Neutrophil (primary cell): Measurements from ENCODE around the gene PKM.

Experiments
- H3K27ac ChIP-seq: fragments of 200-600 bp; sonication (generic); 2 replicates; pipeline ENCODE4 v1.5.1; 2016; ENCODE audit warnings: mild to moderate bottlenecking, moderate library complexity
- H3K27me3 ChIP-seq: fragments of 200-600 bp; sonication (generic); 2 replicates; pipeline ENCODE4 v1.6.0; 2016; ENCODE audit warnings: mild to moderate bottlenecking
- H3K36me3 ChIP-seq: fragments of 200-600 bp; sonication (generic); 2 replicates; pipeline ENCODE4 v1.5.1; 2017
- H3K4me1 ChIP-seq, 2 experiments: fragments of 200-600 bp in 1 of 2; sonication (generic) in 1 of 2; 1 replicate in 1 of 2; 2 replicates in 1 of 2; pipeline versions ENCODE4 v1.5.1 to v1.6.1; 2013 to 2016; ENCODE audit warnings: low read depth in 1 of 2, low read length in 1 of 2, mild to moderate bottlenecking in 1 of 2, moderate library complexity in 1 of 2; ENCODE audit not compliant: control insufficient read depth in 1 of 2, insufficient read depth in 1 of 2
- H3K4me3 ChIP-seq, 2 experiments: fragments of 200-600 bp in 1 of 2; sonication (generic) in 1 of 2; 1 replicate in 1 of 2; 2 replicates in 1 of 2; pipeline ENCODE4 v1.5.1; 2013 to 2016; ENCODE audit warnings: low read depth in 1 of 2, low read length in 1 of 2, mild to moderate bottlenecking in 1 of 2, moderate library complexity in 1 of 2
- H3K9me3 ChIP-seq: fragments of 200-600 bp; sonication (generic); 2 replicates; pipeline ENCODE4 v1.5.1; 2016
- TF ChIP-seq, protein P1 (sequence below): fragments of 200-600 bp; sonication (generic); IDR thresholded peaks from 2 replicates; pipeline ENCODE4 v1.5.1; 2016; ENCODE audit warnings: antibody characterized with exemption

Gene PKM

DNA sequence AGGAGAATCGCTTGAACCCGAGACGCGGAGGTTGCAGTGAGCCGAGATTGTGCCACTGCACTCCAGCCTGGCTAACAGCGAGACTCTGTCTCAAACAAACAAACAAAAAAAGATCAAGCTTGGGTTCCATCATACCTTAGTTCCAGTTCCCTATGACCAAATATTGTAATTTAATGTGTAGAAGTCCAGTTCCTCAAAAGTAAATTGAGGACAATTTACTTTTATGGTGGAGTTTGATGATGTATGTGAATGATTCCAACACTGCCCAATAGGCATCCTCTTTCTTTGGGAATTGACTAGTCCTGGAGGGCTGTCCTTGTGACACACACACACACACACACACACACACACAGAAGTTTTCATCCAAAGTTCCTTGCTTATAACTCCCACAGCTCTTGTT lies 2.8 kb upstream of the PKM start:
- TF ChIP-seq, protein P1, sequence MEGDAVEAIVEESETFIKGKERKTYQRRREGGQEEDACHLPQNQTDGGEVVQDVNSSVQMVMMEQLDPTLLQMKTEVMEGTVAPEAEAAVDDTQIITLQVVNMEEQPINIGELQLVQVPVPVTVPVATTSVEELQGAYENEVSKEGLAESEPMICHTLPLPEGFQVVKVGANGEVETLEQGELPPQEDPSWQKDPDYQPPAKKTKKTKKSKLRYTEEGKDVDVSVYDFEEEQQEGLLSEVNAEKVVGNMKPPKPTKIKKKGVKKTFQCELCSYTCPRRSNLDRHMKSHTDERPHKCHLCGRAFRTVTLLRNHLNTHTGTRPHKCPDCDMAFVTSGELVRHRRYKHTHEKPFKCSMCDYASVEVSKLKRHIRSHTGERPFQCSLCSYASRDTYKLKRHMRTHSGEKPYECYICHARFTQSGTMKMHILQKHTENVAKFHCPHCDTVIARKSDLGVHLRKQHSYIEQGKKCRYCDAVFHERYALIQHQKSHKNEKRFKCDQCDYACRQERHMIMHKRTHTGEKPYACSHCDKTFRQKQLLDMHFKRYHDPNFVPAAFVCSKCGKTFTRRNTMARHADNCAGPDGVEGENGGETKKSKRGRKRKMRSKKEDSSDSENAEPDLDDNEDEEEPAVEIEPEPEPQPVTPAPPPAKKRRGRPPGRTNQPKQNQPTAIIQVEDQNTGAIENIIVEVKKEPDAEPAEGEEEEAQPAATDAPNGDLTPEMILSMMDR: no peak
- no peaks in the 10 kb centered on the region for H3K36me3 ChIP-seq
- peaks cover 46 to 51% of the 10 kb centered on the region in 2 experiments for H3K4me1 ChIP-seq
- H3K27ac ChIP-seq: no peak overlapping the region
- H3K9me3 ChIP-seq: no peaks in the 10 kb centered on the region
- H3K27me3 ChIP-seq: no peaks in the 10 kb centered on the region
- H3K4me3 ChIP-seq: no peak overlapping the region

DNA sequence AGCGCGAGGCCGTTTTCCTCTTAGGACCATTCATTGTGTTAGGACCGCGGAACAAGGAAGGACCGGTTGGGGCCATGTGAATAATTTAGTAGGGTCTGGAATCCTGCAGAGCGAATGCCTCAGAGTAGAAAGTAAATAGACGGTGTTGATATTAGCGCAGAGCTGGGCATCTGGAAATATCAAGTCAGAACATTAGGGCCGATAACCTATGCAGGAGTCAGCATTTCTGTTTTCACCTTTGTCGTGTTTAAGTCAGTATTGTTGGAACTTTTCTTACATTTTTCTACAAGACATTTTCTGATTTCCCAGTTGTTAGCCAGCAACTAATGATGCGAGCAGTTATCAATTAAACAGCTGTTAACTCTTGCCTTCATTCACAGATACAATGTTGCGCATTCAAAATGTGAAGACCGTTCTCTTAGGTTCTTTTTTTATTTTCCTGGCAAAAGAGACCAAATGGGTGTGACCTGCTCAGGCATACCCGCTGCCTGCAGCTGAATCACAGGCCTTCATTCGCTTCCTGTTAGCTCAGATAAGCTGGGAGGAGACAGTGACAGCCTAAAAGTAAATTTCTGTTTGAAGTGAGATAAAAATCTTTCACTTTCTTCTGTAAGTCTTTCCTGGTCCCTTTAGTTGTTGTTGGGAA lies 966 bp upstream of the PKM start:
- Histone ChIP-seq H3K4me3 (peak overlapping the region; percentile 86 to 96), H3K9me3 (no peaks in the 10 kb centered on the region), H3K36me3 (no peaks in the 10 kb centered on the region), H3K27me3 (no peaks in the 10 kb centered on the region), H3K27ac (peak overlapping the region; percentile 96), H3K4me1 (peaks cover 51 to 56% of the 10 kb centered on the region in 2 experiments)
- TF ChIP-seq, protein P1: no peak

DNA sequence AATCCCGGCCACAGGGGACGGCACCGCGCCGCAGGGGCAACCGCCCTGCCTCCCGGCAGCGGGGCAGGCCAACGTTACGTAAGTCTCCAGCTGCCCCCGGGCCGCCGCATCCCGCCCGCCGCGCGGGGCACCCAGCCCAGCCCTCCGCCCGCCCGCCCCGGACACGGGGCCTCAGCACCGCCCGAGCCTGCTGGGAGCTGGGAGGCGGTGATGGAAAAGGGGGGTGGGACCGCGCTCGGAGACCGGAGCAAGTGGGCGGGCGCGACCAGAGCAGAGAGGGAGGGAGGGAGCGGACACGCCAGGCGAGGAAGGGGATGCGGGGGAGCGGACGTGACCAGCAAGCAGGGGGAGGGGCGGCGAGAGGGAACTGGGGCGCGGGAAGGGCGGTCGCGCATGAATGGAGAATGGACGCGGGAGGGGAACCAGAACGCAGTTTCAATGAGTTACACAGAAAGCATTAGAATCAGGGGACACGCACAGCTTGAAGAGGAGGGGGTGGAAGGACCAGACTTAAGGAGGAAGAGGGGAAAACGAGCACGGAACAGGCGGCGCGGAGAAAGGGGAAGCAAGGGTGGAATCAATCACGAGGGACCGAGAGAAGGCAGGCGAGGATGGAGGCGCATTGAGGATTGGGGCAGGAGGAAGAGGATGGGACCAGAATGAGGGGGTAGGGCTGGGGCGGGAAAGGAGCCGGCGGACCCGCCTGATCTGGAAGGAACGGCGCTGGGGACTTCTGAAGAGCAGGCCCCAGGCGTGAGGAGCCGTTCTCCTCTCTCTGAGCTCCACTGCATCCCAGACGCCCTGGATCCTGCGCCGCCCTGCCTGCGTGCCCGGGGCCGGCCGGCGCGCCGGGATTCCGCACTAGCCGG lies 559 bp downstream of the PKM start:
- Histone ChIP-seq H3K4me1 (peaks cover 57 to 64% of the 10 kb centered on the region in 2 experiments), H3K27me3 (no peaks in the 10 kb centered on the region), H3K9me3 (no peaks in the 10 kb centered on the region), H3K4me3 (peak overlapping the region; percentile 86 to 96), H3K27ac (peak overlapping the region; percentile 96), H3K36me3 (no peaks in the 10 kb centered on the region)
- TF ChIP-seq, protein P1: peak; percentile 27

DNA sequence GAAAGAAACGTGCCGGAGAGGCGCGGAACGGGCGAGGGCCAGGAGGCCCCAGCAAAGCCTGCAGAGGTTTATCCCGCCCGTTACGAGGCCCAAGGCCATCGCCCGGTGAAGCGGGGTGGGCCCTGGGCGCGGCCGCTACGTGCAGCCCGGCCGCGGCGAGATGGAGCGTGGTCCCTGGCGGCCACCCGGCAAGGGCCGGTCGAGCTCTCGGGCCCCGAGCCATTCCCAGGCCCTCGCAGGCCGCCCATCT lies 1.1 kb downstream of the PKM start:
- peak overlapping the region; percentile 86 to 96 for H3K4me3 ChIP-seq
- H3K36me3 ChIP-seq: no peaks in the 10 kb centered on the region
- no peaks in the 10 kb centered on the region for H3K9me3 ChIP-seq
- TF ChIP-seq, protein P1: no peak
- no peaks in the 10 kb centered on the region for H3K27me3 ChIP-seq
- peak overlapping the region; percentile 96 for H3K27ac ChIP-seq
- peaks cover 60 to 67% of the 10 kb centered on the region in 2 experiments for H3K4me1 ChIP-seq

DNA sequence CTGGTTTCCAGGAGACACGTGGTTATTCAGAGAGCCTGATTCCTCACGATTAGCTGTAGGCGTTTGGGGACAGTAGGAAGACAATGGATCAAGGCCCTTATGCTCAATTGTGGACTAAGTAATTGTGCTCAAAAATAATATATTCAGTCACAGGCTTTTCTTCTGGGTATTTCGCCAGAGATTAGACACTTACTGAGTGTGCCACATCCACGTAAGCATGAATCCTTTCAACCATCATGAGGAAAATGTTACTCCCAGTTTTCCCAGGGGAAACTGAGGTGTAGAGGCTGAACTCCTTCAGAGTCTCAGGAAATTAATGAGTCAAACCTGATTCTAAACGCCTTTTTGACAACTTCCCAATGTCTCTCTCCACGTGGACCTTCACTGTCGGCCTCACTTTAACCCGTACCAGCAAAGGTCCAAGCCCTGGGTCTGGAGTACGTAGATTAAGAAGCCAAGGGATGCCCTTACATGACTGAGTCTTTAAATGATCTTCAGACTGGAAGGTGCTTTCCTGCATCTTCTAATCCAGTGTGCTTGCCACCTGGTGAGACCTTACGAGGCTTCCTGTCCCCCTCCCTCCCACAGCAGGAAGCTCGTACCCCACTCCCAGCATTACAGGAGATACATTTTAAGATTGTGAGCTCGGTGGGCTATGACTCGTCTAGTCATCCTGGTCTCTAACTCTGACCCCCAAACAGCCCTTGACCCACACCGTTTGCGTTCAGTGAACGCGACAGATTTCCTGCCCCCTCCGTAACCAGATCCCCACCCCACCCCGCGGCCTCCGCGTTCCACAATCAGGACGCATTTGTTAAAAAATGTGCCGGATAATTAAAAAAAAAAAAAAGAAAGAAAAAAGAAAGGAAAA lies 1.7 kb downstream of the PKM start:
- Histone ChIP-seq H3K36me3 (no peaks in the 10 kb centered on the region), H3K9me3 (no peaks in the 10 kb centered on the region), H3K27me3 (no peaks in the 10 kb centered on the region), H3K4me1 (peaks cover 61 to 67% of the 10 kb centered on the region in 2 experiments), H3K4me3 (peak overlapping the region; percentile 86 to 96), H3K27ac (peak overlapping the region; percentile 96)
- TF ChIP-seq, protein P1: no peak
